GM12864 (cell line): ENCODE results near the gene DUSP9.
"Not testable (repeated sequence)": the region's sequence is repeated elsewhere in the genome, so short reads cannot be mapped to it uniquely, and the experiment has no call there.

Experiments used
- DNase-seq: peaks from one replicate; pipeline ENCODE4 v3.0.0-alpha.2; 2011; ENCODE audit warnings: low read depth
- H3K4me3 ChIP-seq: 2 replicates; pipeline ENCODE4 v1.5.1; 2011; ENCODE audit warnings: mild to moderate bottlenecking, low read depth, low read length, control low read depth
- CTCF ChIP-seq: IDR thresholded peaks from 2 replicates; pipeline ENCODE4 v1.5.1; 2011; ENCODE audit warnings: low read depth, mild to moderate bottlenecking, moderate library complexity, low read length, control low read depth, inconsistent platforms; ENCODE audit errors: missing control alignments

DUSP9 gene

GRCh38 chrX:153671589-153672530 lies 24.9 kb downstream of the DUSP9 start:
- H3K4me3 ChIP-seq = no peak overlapping the region
- no peak for TF ChIP-seq CTCF
- DNase-seq = no peak

- TF ChIP-seq CTCF = no peak
- no peak overlapping the region for H3K4me3 ChIP-seq
- no peak for DNase-seq
These were observed 25.8 kb downstream of the DUSP9 start for GRCh38 chrX:153672531-153673427.

GRCh38 chrX:153673428-153674218 lies 26.6 kb downstream of the DUSP9 start, which contains the start of gene PNCK:
Gene PNCK (minus strand): TSS chrX:153673813. CDS start chrX:153673076, 737 bp downstream.
- TF ChIP-seq CTCF = no peak
- no peak for DNase-seq
- H3K4me3 ChIP-seq = no peak within 1 kb of the TSS

GRCh38 chrX:153674219-153674851 lies 27.3 kb downstream of the DUSP9 start:
- no peak for DNase-seq
- no peak overlapping the region for H3K4me3 ChIP-seq
- TF ChIP-seq CTCF = no peak

GRCh38 chrX:153681175-153681574 lies 34.2 kb downstream of the DUSP9 start:
- TF ChIP-seq CTCF = no peak
- no peak overlapping the region for H3K4me3 ChIP-seq
- no peak for DNase-seq

GRCh38 chrX:153683486-153683885 lies 36.5 kb downstream of the DUSP9 start:
- DNase-seq, H3K4me3 ChIP-seq: not testable (repeated sequence)
